Measurements from ENCODE around the gene APBA1.

DNA sequence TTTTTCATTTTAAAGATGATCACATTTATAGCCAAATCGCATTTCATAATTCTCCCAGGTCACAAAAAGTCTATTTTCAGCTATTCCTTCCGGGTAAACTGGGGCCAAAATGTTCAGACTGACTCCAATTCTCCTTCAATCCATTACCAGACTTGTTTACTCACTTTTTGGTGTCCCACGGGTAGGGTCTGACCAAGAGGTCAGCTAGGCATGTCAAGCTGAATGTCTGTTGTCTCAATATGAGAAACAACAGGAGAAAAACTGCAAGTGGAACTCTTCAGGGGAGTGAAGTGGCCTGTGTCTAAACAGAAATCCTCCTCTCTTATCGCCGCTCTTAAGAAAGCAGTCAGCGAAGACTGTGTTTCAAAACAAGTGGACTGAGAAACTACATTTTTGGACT is 171.3 kb downstream of the APBA1 start:
- TF ChIP-seq, protein P1, sequence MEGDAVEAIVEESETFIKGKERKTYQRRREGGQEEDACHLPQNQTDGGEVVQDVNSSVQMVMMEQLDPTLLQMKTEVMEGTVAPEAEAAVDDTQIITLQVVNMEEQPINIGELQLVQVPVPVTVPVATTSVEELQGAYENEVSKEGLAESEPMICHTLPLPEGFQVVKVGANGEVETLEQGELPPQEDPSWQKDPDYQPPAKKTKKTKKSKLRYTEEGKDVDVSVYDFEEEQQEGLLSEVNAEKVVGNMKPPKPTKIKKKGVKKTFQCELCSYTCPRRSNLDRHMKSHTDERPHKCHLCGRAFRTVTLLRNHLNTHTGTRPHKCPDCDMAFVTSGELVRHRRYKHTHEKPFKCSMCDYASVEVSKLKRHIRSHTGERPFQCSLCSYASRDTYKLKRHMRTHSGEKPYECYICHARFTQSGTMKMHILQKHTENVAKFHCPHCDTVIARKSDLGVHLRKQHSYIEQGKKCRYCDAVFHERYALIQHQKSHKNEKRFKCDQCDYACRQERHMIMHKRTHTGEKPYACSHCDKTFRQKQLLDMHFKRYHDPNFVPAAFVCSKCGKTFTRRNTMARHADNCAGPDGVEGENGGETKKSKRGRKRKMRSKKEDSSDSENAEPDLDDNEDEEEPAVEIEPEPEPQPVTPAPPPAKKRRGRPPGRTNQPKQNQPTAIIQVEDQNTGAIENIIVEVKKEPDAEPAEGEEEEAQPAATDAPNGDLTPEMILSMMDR (IDR thresholded peaks at IDR 0.05) = no peak
- TF ChIP-seq TAF1 (IDR thresholded peaks at IDR 0.05; ENCODE audit: borderline replicate concordance, low read depth, low read length) = no peak
